Smooth muscle cell (in vitro differentiated cells): ENCODE results near the gene OR2T33. TPM values are rescaled to one million over a fixed set of nuclear protein-coding genes. Genes with fewer than 3 reads are reported as not detected.

ENCODE experiments used
- DNase-seq: peaks from one replicate; lab custom pipeline; 2025; ENCODE audit not compliant: unreplicated experiment; lab: John Stamatoyannopoulos, UW
- H2AFZ ChIP-seq: fragments of 200-600 bp; sonication (generic); 2 replicates; pipeline ENCODE4 v1.6.0; 2016; ENCODE audit warnings: antibody characterized with exemption, low read depth, mild to moderate bottlenecking
- H3F3A ChIP-seq: fragments of 200-600 bp; sonication (generic); 2 replicates; pipeline ENCODE4 v1.6.0; 2017; ENCODE audit warnings: antibody characterized with exemption, low read depth
- H3K27ac ChIP-seq: fragments of 200-600 bp; sonication (generic); 2 replicates; pipeline ENCODE4 v1.5.1; 2016; ENCODE audit warnings: low read depth, mild to moderate bottlenecking
- H3K27me3 ChIP-seq: fragments of 200-600 bp; sonication (generic); 2 replicates; pipeline ENCODE4 v1.6.1; 2016; ENCODE audit warnings: low read depth, mild to moderate bottlenecking
- H3K36me3 ChIP-seq: fragments of 200-600 bp; sonication (generic); 2 replicates; pipeline ENCODE4 v1.5.1; 2016; ENCODE audit warnings: low read depth
- H3K4me1 ChIP-seq: fragments of 200-600 bp; sonication (generic); 2 replicates; pipeline ENCODE4 v1.5.1; 2016; ENCODE audit warnings: low read depth
- H3K4me2 ChIP-seq: fragments of 200-600 bp; sonication (generic); 2 replicates; pipeline ENCODE4 v1.6.0; 2016; ENCODE audit warnings: mild to moderate bottlenecking
- H3K4me3 ChIP-seq: fragments of 200-600 bp; sonication (generic); 2 replicates; pipeline ENCODE4 v1.5.1; 2016; ENCODE audit warnings: mild to moderate bottlenecking
- H3K79me2 ChIP-seq: fragments of 200-600 bp; sonication (generic); 2 replicates; pipeline ENCODE4 v1.6.0; 2016; ENCODE audit warnings: low read depth, mild to moderate bottlenecking
- H3K9ac ChIP-seq: fragments of 200-600 bp; sonication (generic); 2 replicates; pipeline ENCODE4 v1.6.0; 2016; ENCODE audit warnings: low read depth
- H3K9me3 ChIP-seq: fragments of 200-600 bp; sonication (generic); replicated peaks from 2 replicates; pipeline ENCODE4 v1.5.1; 2016; ENCODE audit warnings: low read depth
- H4K20me1 ChIP-seq: fragments of 200-600 bp; sonication (generic); 2 replicates; pipeline ENCODE4 v1.6.0; 2016; ENCODE audit warnings: low read depth
- WGBS: methylation state at CpG from one replicate; pipeline ENCODE4 v1.1.7; 2016; ENCODE audit warnings: low lambda C conversion rate; 5-methylcytosine and 5-hydroxymethylcytosine counted together
- polyA plus RNA-seq: library from polyadenylated mRNA; unstranded; fragments of >200 nt; fragmentation: Nextera tagmentation; extraction: Ambion mirVana; gene quantifications from 2 replicates; pipeline ENCODE4 v1.2.1, GENCODE V29; 2016
- total RNA-seq: library from RNA; depleted of rRNA; stranded (reverse); fragments of >200 nt; gene quantifications from 2 replicates; pipeline ENCODE4 v1.2.3, GENCODE V29; 2014
- TF ChIP-seq, protein P1 (sequence below): fragments of 200-600 bp; sonication (generic); IDR thresholded peaks from 2 replicates; pipeline ENCODE4 v1.5.1; 2017; ENCODE audit warnings: borderline replicate concordance, mild to moderate bottlenecking, antibody characterized with exemption; ENCODE audit not compliant: insufficient read depth, poor library complexity, severe bottlenecking

OR2T33 gene
- total and polyA plus RNA-seq, 2 experiments from 2014 or later = not detected

DNA sequence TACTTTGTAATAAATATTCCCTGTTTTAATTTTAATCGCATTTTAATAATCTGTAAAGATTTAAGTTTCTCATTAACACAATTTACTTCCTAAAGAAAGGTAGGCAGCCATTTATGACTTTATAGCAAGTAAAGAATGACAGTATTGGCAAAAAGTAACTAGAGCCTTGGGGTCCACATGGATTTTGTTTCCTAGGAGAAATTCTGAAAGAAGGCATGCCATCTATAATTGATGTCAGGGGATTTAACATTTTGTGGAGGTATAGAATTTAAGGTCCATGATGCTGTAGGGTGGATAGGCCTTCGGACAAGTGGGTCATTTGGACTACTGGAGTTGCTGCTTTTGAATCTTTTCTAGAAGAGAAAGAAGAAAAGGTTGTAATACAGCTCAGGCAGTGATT is 46.7 kb downstream of the OR2T33 start, which contains the start of gene OR2M4:
TSS of gene OR2M4 (plus strand) at position 301 of the 400 bp plus-strand sequence. CDS start 7,512 bp downstream, outside the sequence.
- H2AFZ ChIP-seq = no peak within 1 kb of the TSS

DNA sequence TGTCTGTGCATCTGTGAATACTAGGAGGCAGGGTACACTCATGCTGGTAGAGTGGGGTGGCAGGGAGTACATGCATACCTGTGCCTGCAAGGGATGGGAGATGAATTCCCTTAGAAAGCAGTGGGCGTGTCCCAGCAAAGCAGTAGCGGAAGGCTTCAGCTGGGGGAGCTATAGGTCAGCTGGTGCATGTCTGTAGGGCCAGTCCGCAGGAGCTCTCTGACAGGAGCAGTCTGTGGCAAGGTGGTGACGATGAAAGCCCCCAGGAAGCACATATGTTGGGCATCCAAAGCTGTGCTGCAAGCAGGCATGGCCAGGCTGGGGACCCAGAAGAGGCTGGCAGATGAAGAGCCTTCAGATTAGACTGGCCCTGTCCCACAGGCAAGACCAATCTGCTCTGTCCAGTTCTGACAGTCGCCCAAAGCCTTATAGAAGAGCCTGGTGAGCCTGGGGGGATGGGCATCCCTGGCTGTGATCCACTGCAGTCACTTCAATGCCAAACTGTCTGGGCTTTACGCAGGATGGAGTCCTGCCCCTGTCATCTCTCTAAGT is 48.3 kb downstream of the OR2T33 start:
- Histone ChIP-seq H3K9me3 (peaks cover 14% of the 10 kb centered on the region), H3K4me1 (no peaks in the 10 kb centered on the region), H4K20me1 (no peaks in the 10 kb centered on the region), H3K79me2 (no peaks in the 10 kb centered on the region), H2AFZ (no peak overlapping the region), H3K4me2 (no peak overlapping the region), H3K4me3 (no peak overlapping the region), H3K27me3 (no peaks in the 10 kb centered on the region), H3F3A (no peaks in the 10 kb centered on the region), H3K27ac (no peak overlapping the region), H3K9ac (no peak overlapping the region), H3K36me3 (no peaks in the 10 kb centered on the region)
- 68% methylated on average over 6 of the region's 6 CpGs for WGBS
- DNase-seq = no peak
- TF ChIP-seq, protein P1, sequence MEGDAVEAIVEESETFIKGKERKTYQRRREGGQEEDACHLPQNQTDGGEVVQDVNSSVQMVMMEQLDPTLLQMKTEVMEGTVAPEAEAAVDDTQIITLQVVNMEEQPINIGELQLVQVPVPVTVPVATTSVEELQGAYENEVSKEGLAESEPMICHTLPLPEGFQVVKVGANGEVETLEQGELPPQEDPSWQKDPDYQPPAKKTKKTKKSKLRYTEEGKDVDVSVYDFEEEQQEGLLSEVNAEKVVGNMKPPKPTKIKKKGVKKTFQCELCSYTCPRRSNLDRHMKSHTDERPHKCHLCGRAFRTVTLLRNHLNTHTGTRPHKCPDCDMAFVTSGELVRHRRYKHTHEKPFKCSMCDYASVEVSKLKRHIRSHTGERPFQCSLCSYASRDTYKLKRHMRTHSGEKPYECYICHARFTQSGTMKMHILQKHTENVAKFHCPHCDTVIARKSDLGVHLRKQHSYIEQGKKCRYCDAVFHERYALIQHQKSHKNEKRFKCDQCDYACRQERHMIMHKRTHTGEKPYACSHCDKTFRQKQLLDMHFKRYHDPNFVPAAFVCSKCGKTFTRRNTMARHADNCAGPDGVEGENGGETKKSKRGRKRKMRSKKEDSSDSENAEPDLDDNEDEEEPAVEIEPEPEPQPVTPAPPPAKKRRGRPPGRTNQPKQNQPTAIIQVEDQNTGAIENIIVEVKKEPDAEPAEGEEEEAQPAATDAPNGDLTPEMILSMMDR = no peak

More for the DNA sequence above, 46.7 kb downstream of the OR2T33 start, which contains the start of gene OR2M4:
- TF ChIP-seq, protein P1 = no peak
- Histone ChIP-seq H3K4me3 (no peak within 1 kb of the TSS), H4K20me1 (no peaks in the 10 kb centered on the region), H3K4me1 (no peaks in the 10 kb centered on the region), H3K9ac (no peak within 1 kb of the TSS), H3K9me3 (peaks cover 14% of the 10 kb centered on the region), H3K27me3 (no peaks in the 10 kb centered on the region), H3K79me2 (no peaks in the 10 kb centered on the region), H3K27ac (no peak within 1 kb of the TSS), H3K36me3 (no peaks in the 10 kb centered on the region), H3K4me2 (no peak within 1 kb of the TSS), H3F3A (no peaks in the 10 kb centered on the region)
- no peak for DNase-seq
- 40% methylated on average over 2 of the region's 2 CpGs for WGBS

DNA sequence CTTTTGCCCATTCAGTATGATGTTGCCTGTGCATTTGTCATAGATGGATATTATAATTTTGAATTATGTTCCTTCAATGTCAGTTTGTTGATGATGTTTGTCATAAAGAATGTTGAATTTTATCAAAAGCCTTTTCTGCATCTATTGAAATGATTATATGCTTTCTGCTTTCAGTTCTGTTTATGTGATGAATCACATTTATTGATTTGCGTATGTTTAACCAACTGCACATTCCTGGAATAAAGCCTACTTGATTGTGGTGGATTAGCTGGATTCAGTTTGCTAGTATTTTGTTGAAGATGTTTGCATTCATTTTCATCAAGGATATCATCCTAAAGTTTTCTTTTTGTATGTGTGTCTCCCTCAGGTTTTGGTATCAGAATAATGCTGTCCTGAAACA is 52.2 kb downstream of the OR2T33 start:
- Histone ChIP-seq H3F3A (no peaks in the 10 kb centered on the region), H4K20me1 (no peaks in the 10 kb centered on the region), H3K9ac (no peak overlapping the region), H3K9me3 (peaks cover 15% of the 10 kb centered on the region), H3K79me2 (no peaks in the 10 kb centered on the region), H3K4me2 (no peak overlapping the region), H2AFZ (no peak overlapping the region), H3K4me1 (no peaks in the 10 kb centered on the region), H3K27me3 (no peaks in the 10 kb centered on the region), H3K27ac (no peak overlapping the region), H3K4me3 (no peak overlapping the region), H3K36me3 (no peaks in the 10 kb centered on the region)
- TF ChIP-seq, protein P1 = no peak
- no peak for DNase-seq
- 63% methylated on average over 1 of the region's 1 CpG for WGBS

Other genes starting within 250 kb of the OR2T33 start
- not detected in 2 replicates for gene OR2L2, start 247.9 kb downstream of the OR2T33 start, total RNA-seq
- 0.03 and 0.08 TPM in 2 replicates for gene OR2L2, start 247.9 kb downstream of the OR2T33 start, polyA plus RNA-seq
- not detected in 2 replicates for gene OR2L3, start 231.1 kb downstream of the OR2T33 start, total RNA-seq
- not detected in 2 replicates for gene OR2L3, start 231.1 kb downstream of the OR2T33 start, polyA plus RNA-seq
- gene OR2L13, start 182.8 kb downstream of the OR2T33 start, total RNA-seq = not detected in 2 replicates
- gene OR2L13, start 182.8 kb downstream of the OR2T33 start, polyA plus RNA-seq = not detected in 2 replicates
- gene OR2M5, start 132.8 kb downstream of the OR2T33 start, total RNA-seq = not detected in 2 replicates
- not detected in 2 replicates for gene OR2M5, start 132.8 kb downstream of the OR2T33 start, polyA plus RNA-seq
- not detected in 2 replicates for gene OR2M2, start 103.2 kb downstream of the OR2T33 start, total RNA-seq
- not detected in 2 replicates for gene OR2M2, start 103.2 kb downstream of the OR2T33 start, polyA plus RNA-seq
- gene OR2M3, start 80.7 kb downstream of the OR2T33 start, total RNA-seq = not detected in 2 replicates
- gene OR2M3, start 80.7 kb downstream of the OR2T33 start, polyA plus RNA-seq = not detected in 2 replicates
- gene OR2M4, start 46.6 kb downstream of the OR2T33 start, total RNA-seq = not detected in 2 replicates
- gene OR2M4, start 46.6 kb downstream of the OR2T33 start, polyA plus RNA-seq = not detected in 2 replicates
- gene OR2T12, start 25.4 kb upstream of the OR2T33 start, total RNA-seq = not detected in 2 replicates
- gene OR2T12, start 25.4 kb upstream of the OR2T33 start, polyA plus RNA-seq = not detected in 2 replicates
- gene OR2M7, start 46.6 kb upstream of the OR2T33 start, total RNA-seq = not detected in 2 replicates
- not detected in 2 replicates for gene OR2M7, start 46.6 kb upstream of the OR2T33 start, polyA plus RNA-seq
- gene OR14C36, start 70.8 kb upstream of the OR2T33 start, total RNA-seq = not detected in 2 replicates
- not detected in 2 replicates for gene OR14C36, start 70.8 kb upstream of the OR2T33 start, polyA plus RNA-seq
- not detected in 2 replicates for gene OR2T4, start 83.7 kb upstream of the OR2T33 start, total RNA-seq
- gene OR2T4, start 83.7 kb upstream of the OR2T33 start, polyA plus RNA-seq = not detected in 2 replicates
- gene OR2T6, start 97.8 kb upstream of the OR2T33 start, total RNA-seq = not detected in 2 replicates
- gene OR2T6, start 97.8 kb upstream of the OR2T33 start, polyA plus RNA-seq = not detected in 2 replicates
- gene OR2T1, start 125.1 kb upstream of the OR2T33 start, total RNA-seq = not detected in 2 replicates
- gene OR2T1, start 125.1 kb upstream of the OR2T33 start, polyA plus RNA-seq = not detected in 2 replicates
- gene OR2T2, start 167.7 kb upstream of the OR2T33 start, total RNA-seq = not detected in 2 replicates
- not detected in 2 replicates for gene OR2T2, start 167.7 kb upstream of the OR2T33 start, polyA plus RNA-seq
- gene OR2T3, start 195.4 kb upstream of the OR2T33 start, total RNA-seq = not detected in 2 replicates
- gene OR2T3, start 195.4 kb upstream of the OR2T33 start, polyA plus RNA-seq = not detected in 2 replicates
- gene OR2T5, start 210.6 kb upstream of the OR2T33 start, total RNA-seq = 0.04 TPM in 1 of 2 replicates, not detected in the other
- not detected in 2 replicates for gene OR2T5, start 210.6 kb upstream of the OR2T33 start, polyA plus RNA-seq
- not detected in 2 replicates for gene OR2G6, start 230.1 kb upstream of the OR2T33 start, total RNA-seq
- gene OR2G6, start 230.1 kb upstream of the OR2T33 start, polyA plus RNA-seq = not detected in 2 replicates